HEK293 (cell line): ENCODE results near the gene TSPYL2.

ENCODE experiments used
- CTCF ChIA-PET: fragments of 350-600 bp; formaldehyde crosslinking; extraction: SDS; loops from one replicate; lab custom pipeline; 2021; ENCODE audit warnings: antibody characterized with exemption; lab: Yijun Ruan, JAX
- POLR2A ChIA-PET: fragments of 300-600 bp; formaldehyde crosslinking; extraction: SDS; loops from one replicate; lab custom pipeline; 2020; ENCODE audit warnings: antibody characterized with exemption, inconsistent platforms; lab: Yijun Ruan, JAX
- H3K27ac ChIP-seq: fragments of 200-500 bp; sonication (Bioruptor generic); 2 replicates; pipeline ENCODE4 v1.5.1; 2014; ENCODE audit warnings: low read depth, low read length, control low read depth, inconsistent platforms; ENCODE audit errors: extremely low read depth
- H3K36me3 ChIP-seq, 2 experiments: fragments of 200-500 bp in 1 of 2; sonication (Bioruptor generic) in 1 of 2; 1 replicate in 1 of 2; 2 replicates in 1 of 2; pipeline ENCODE4 v1.5.1; 2014 to 2017; ENCODE audit warnings: inconsistent platforms in 2 of 2, low read length in 2 of 2; ENCODE audit not compliant: control insufficient read depth in 2 of 2, insufficient read depth in 1 of 2
- H3K4me1 ChIP-seq: fragments of 200-500 bp; sonication (Bioruptor generic); 2 replicates; pipeline ENCODE4 v1.5.1; 2014; ENCODE audit warnings: mild to moderate bottlenecking, low read length, inconsistent platforms; ENCODE audit not compliant: control insufficient read depth, insufficient read depth
- H3K4me3 ChIP-seq: 2 replicates; pipeline ENCODE4 v1.5.1; 2011; ENCODE audit warnings: low read depth, mild to moderate bottlenecking, control low read depth, low read length, moderate library complexity
- H3K9me3 ChIP-seq: fragments of 200-500 bp; sonication (Bioruptor generic); 2 replicates; pipeline ENCODE4 v1.5.1; 2014; ENCODE audit warnings: low read depth, low read length, inconsistent platforms; ENCODE audit not compliant: control insufficient read depth, insufficient read depth
- ELK4 ChIP-seq: IDR thresholded peaks from 2 replicates; pipeline ENCODE4 v1.6.1; 2011; ENCODE audit warnings: mild to moderate bottlenecking, low read depth, low read length, borderline replicate concordance
- GLIS1 ChIP-seq: fragments of 450-650 bp; formaldehyde crosslinking; IDR thresholded peaks from 2 replicates; pipeline ENCODE4 v1.5.1; 2016; ENCODE audit warnings: missing biosample characterization, missing genetic modification characterization
- GLIS2 ChIP-seq: fragments of 450-650 bp; formaldehyde crosslinking; IDR thresholded peaks from 2 replicates; pipeline ENCODE4 v1.5.1; 2016; ENCODE audit warnings: missing biosample characterization, missing genetic modification characterization
- KLF17 ChIP-seq: fragments of 450-650 bp; formaldehyde crosslinking; IDR thresholded peaks from 2 replicates; pipeline ENCODE4 v1.5.1; 2016; ENCODE audit warnings: missing biosample characterization, missing genetic modification characterization
- PATZ1 ChIP-seq: fragments of 450-650 bp; formaldehyde crosslinking; IDR thresholded peaks from 2 replicates; pipeline ENCODE4 v1.5.1; 2016; ENCODE audit warnings: missing biosample characterization, missing genetic modification characterization
- SP2 ChIP-seq: fragments of 450-650 bp; formaldehyde crosslinking; IDR thresholded peaks from 2 replicates; pipeline ENCODE4 v1.5.1; 2016; ENCODE audit warnings: missing biosample characterization, missing genetic modification characterization
- SP3 ChIP-seq: fragments of 450-650 bp; formaldehyde crosslinking; IDR thresholded peaks from 2 replicates; pipeline ENCODE4 v1.5.1; 2016; ENCODE audit warnings: missing biosample characterization, missing genetic modification characterization
- ZBTB17 ChIP-seq: fragments of 450-650 bp; formaldehyde crosslinking; IDR thresholded peaks from 2 replicates; pipeline ENCODE4 v1.5.1; 2016; ENCODE audit warnings: missing biosample characterization, missing genetic modification characterization
- ZBTB26 ChIP-seq: fragments of 450-650 bp; formaldehyde crosslinking; optimal IDR thresholded peaks from 2 replicates; pipeline ENCODE3; 2016; ENCODE audit warnings: missing biosample characterization, mild to moderate bottlenecking, missing genetic modification characterization
- ZFP3 ChIP-seq: fragments of 450-650 bp; formaldehyde crosslinking; IDR thresholded peaks from 2 replicates; pipeline ENCODE4 v1.5.1; 2016; ENCODE audit warnings: low read depth, missing biosample characterization, missing genetic modification characterization
- ZNF114 ChIP-seq: fragments of 450-650 bp; formaldehyde crosslinking; IDR thresholded peaks from 2 replicates; pipeline ENCODE4 v1.5.0; 2017; ENCODE audit warnings: missing biosample characterization, missing genetic modification characterization
- ZNF121 ChIP-seq: fragments of 450-650 bp; formaldehyde crosslinking; IDR thresholded peaks from 2 replicates; pipeline ENCODE4 v1.5.1; 2016; ENCODE audit warnings: missing biosample characterization, missing genetic modification characterization
- ZNF174 ChIP-seq: fragments of 450-650 bp; formaldehyde crosslinking; IDR thresholded peaks from 2 replicates; pipeline ENCODE4 v1.5.0; 2017; ENCODE audit warnings: missing biosample characterization, mild to moderate bottlenecking, missing genetic modification characterization
- ZNF292 ChIP-seq: fragments of 450-650 bp; formaldehyde crosslinking; IDR thresholded peaks from 2 replicates; pipeline ENCODE4 v1.5.1; 2016; ENCODE audit warnings: low read depth, missing biosample characterization, missing genetic modification characterization, borderline replicate concordance
- ZNF335 ChIP-seq: fragments of 450-650 bp; formaldehyde crosslinking; conservative IDR thresholded peaks from 2 replicates; pipeline ENCODE4 v1.5.1; 2016; ENCODE audit warnings: missing biosample characterization, missing genetic modification characterization
- ZNF521 ChIP-seq: fragments of 450-650 bp; formaldehyde crosslinking; IDR thresholded peaks from 2 replicates; pipeline ENCODE4 v1.5.1; 2017; ENCODE audit warnings: missing biosample characterization, mild to moderate bottlenecking, missing genetic modification characterization
- ZNF555 ChIP-seq: fragments of 450-650 bp; formaldehyde crosslinking; conservative IDR thresholded peaks from 2 replicates; pipeline ENCODE4 v1.5.1; 2017; ENCODE audit warnings: missing biosample characterization, mild to moderate bottlenecking, missing genetic modification characterization, inconsistent platforms
- ZNF585B ChIP-seq: fragments of 450-650 bp; formaldehyde crosslinking; IDR thresholded peaks from 2 replicates; pipeline ENCODE4 v1.5.1; 2016; ENCODE audit warnings: missing biosample characterization, missing genetic modification characterization
- ZNF624 ChIP-seq: fragments of 450-650 bp; formaldehyde crosslinking; IDR thresholded peaks from 2 replicates; pipeline ENCODE4 v1.5.1; 2017; ENCODE audit warnings: missing biosample characterization, missing genetic modification characterization
- ZNF777 ChIP-seq: fragments of 450-650 bp; formaldehyde crosslinking; IDR thresholded peaks from 2 replicates; pipeline ENCODE4 v1.5.1; 2017; ENCODE audit warnings: missing biosample characterization, missing genetic modification characterization, borderline replicate concordance
- ZNF791 ChIP-seq: fragments of 450-650 bp; formaldehyde crosslinking; IDR thresholded peaks from 2 replicates; pipeline ENCODE4 v1.5.1; 2016; ENCODE audit warnings: missing biosample characterization, missing genetic modification characterization
- ZNF830 ChIP-seq: fragments of 450-650 bp; IDR thresholded peaks from 2 replicates; pipeline ENCODE4 v1.5.0; 2018; ENCODE audit warnings: missing biosample characterization, missing genetic modification characterization, low read depth, mild to moderate bottlenecking, moderate library complexity
- ZXDB ChIP-seq: fragments of 450-650 bp; formaldehyde crosslinking; IDR thresholded peaks from 2 replicates; pipeline ENCODE4 v1.5.1; 2016; ENCODE audit warnings: missing biosample characterization, missing genetic modification characterization
- TF ChIP-seq, protein P1 (sequence below): fragments of 450-650 bp; formaldehyde crosslinking; IDR thresholded peaks from 2 replicates; pipeline ENCODE4 v1.5.1; 2016; ENCODE audit warnings: missing biosample characterization, missing genetic modification characterization
- TF ChIP-seq, protein P2 (sequence below): fragments of 450-650 bp; formaldehyde crosslinking; IDR thresholded peaks from 2 replicates; pipeline ENCODE4 v1.5.1; 2016; ENCODE audit warnings: missing biosample characterization, missing genetic modification characterization

Gene TSPYL2

GRCh38 chrX:53048169-53049126, 33.7 kb upstream of the TSPYL2 start, which contains the start of gene GPR173:
Gene GPR173, plus strand, starts transcription at chrX:53048789. Its CDS starts 27,833 bp downstream, at chrX:53076622.
- POLR2A ChIA-PET = no interaction called here
- Histone ChIP-seq H3K4me1 (no peaks in the 10 kb centered on the region), H3K27ac (no peak within 1 kb of the TSS), H3K36me3 (no peaks in the 10 kb centered on the region; a peak in 1 of 3 replicates), H3K9me3 (no peaks in the 10 kb centered on the region), H3K4me3 (peak within 1 kb of the TSS; percentile 49)
- CTCF ChIA-PET = no interaction called here
- TF ChIP-seq GLIS1 (tag by site-specific recombination) (peak; percentile 10; the same call in 1 of the 2 replicates), ZNF791 (tag by site-specific recombination) (no peak), ZNF555 (tag by site-specific recombination) (no peak), SP2 (peak; percentile 61), ZNF830 (tag by site-specific recombination) (no peak), KLF17 (tag by site-specific recombination) (peak; percentile 83), ZNF292 (tag by site-specific recombination) (no peak), ZNF335 (tag by site-specific recombination) (peak; percentile 73), ZFP3 (tag by site-specific recombination) (no peak), ELK4 (no peak), ZNF585B (no peak), ZXDB (peak; percentile 75), ZNF624 (tag by site-specific recombination) (no peak), ZNF777 (tag by site-specific recombination) (no peak), ZNF114 (tag by site-specific recombination) (no peak), ZBTB26 (no peak), ZNF521 (no peak), ZBTB17 (tag by site-specific recombination) (0 out of 2 replicates have a peak, but pooled peaks have one; percentile 27), PATZ1 (tag by site-specific recombination) (no peak), ZNF121 (no peak), SP3 (tag by site-specific recombination) (peak; percentile 94), ZNF174 (tag by site-specific recombination) (no peak), GLIS2 (tag by site-specific recombination) (peak; percentile 42; the same call in 1 of the 2 replicates)
- TF ChIP-seq, protein P1, sequence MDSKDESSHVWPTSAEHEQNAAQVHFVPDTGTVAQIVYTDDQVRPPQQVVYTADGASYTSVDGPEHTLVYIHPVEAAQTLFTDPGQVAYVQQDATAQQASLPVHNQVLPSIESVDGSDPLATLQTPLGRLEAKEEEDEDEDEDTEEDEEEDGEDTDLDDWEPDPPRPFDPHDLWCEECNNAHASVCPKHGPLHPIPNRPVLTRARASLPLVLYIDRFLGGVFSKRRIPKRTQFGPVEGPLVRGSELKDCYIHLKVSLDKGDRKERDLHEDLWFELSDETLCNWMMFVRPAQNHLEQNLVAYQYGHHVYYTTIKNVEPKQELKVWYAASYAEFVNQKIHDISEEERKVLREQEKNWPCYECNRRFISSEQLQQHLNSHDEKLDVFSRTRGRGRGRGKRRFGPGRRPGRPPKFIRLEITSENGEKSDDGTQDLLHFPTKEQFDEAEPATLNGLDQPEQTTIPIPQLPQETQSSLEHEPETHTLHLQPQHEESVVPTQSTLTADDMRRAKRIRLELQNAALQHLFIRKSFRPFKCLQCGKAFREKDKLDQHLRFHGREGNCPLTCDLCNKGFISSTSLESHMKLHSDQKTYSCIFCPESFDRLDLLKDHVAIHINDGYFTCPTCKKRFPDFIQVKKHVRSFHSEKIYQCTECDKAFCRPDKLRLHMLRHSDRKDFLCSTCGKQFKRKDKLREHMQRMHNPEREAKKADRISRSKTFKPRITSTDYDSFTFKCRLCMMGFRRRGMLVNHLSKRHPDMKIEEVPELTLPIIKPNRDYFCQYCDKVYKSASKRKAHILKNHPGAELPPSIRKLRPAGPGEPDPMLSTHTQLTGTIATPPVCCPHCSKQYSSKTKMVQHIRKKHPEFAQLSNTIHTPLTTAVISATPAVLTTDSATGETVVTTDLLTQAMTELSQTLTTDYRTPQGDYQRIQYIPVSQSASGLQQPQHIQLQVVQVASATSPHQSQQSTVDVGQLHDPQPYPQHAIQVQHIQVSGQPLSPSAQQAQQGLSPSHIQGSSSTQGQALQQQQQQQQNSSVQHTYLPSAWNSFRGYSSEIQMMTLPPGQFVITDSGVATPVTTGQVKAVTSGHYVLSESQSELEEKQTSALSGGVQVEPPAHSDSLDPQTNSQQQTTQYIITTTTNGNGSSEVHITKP (tag by site-specific recombination) = peak; percentile 99
- TF ChIP-seq, protein P2, sequence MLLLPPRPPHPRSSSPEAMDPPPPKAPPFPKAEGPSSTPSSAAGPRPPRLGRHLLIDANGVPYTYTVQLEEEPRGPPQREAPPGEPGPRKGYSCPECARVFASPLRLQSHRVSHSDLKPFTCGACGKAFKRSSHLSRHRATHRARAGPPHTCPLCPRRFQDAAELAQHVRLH (tag by site-specific recombination) = peak; percentile 78; the same call in 1 of the 2 replicates
